IMR-90 (cell line): ENCODE data around the gene RER1. TPM values are rescaled to one million over a fixed set of nuclear protein-coding genes. Genes with fewer than 3 reads are reported as not detected.

Source experiments
- ATAC-seq: fragments of 200-7000 bp; cut with Tn5 transposase; 2 replicates; pipeline ENCODE4 v1.9.1; 2020; ENCODE audit warnings: low read depth, mild to moderate bottlenecking, moderate library complexity
- BruUV-seq: library from RNA; stranded (reverse); fragments of 400-500 nt; replicated peaks from 2 replicates; lab custom pipeline; 2021; lab: Mats Ljungman, UMichigan
- CTCF ChIA-PET: fragments of 300-600 bp; formaldehyde crosslinking; extraction: SDS; loops from one replicate; lab custom pipeline; 2021; ENCODE audit warnings: antibody characterized with exemption; lab: Yijun Ruan, JAX
- POLR2A ChIA-PET: fragments of 300-600 bp; sonication (Branson Sonifier 250); formaldehyde crosslinking; loops from one replicate; lab custom pipeline; 2022; ENCODE audit warnings: antibody characterized with exemption; ENCODE audit not compliant: unreplicated experiment; lab: Charles Lee
- DNase-seq: peaks from one replicate; pipeline ENCODE4 v3.0.0; 2013
- H2AFZ ChIP-seq: replicated peaks from 2 replicates; pipeline ENCODE3; 2013; ENCODE audit warnings: low read length, mild to moderate bottlenecking; ENCODE audit not compliant: poor library complexity
- H2AK5ac ChIP-seq: 2 replicates; pipeline ENCODE4 v1.6.1; 2013; ENCODE audit warnings: low read depth, low read length, inconsistent platforms
- H2AK9ac ChIP-seq: replicated peaks from 2 replicates; pipeline ENCODE3; 2013; ENCODE audit warnings: mild to moderate bottlenecking, low read depth, low read length, moderate library complexity; ENCODE audit not compliant: poor library complexity
- H2BK120ac ChIP-seq: 2 replicates; pipeline ENCODE4 v1.6.1; 2013; ENCODE audit warnings: low read depth, low read length, inconsistent platforms
- H2BK15ac ChIP-seq: 3 replicates; pipeline ENCODE4 v1.6.1; 2013; ENCODE audit warnings: low read depth, low read length, inconsistent platforms
- H2BK20ac ChIP-seq: 2 replicates; pipeline ENCODE4 v1.6.1; 2013; ENCODE audit warnings: low read depth, mild to moderate bottlenecking, inconsistent platforms, low read length, moderate library complexity
- H2BK5ac ChIP-seq: 2 replicates; pipeline ENCODE4 v1.6.1; 2013; ENCODE audit warnings: mild to moderate bottlenecking, low read depth, low read length, inconsistent platforms; ENCODE audit not compliant: poor library complexity, severe bottlenecking
- H3K14ac ChIP-seq: replicated peaks from 2 replicates; pipeline ENCODE4 v1.6.1; 2013; ENCODE audit warnings: low read depth, low read length, inconsistent platforms
- H3K18ac ChIP-seq: 2 replicates; pipeline ENCODE4 v1.6.1; 2013; ENCODE audit warnings: low read depth, low read length, control low read depth
- H3K23ac ChIP-seq: 2 replicates; pipeline ENCODE4 v1.6.1; 2013; ENCODE audit warnings: low read depth, low read length, inconsistent platforms
- H3K27ac ChIP-seq: 2 replicates; pipeline ENCODE4 v1.5.1; 2013; ENCODE audit warnings: mild to moderate bottlenecking, control low read depth, low read length; ENCODE audit not compliant: insufficient read depth
- H3K27me3 ChIP-seq: 2 replicates; pipeline ENCODE4 v1.6.1; 2013; ENCODE audit warnings: low read length; ENCODE audit not compliant: control insufficient read depth, insufficient read depth
- H3K36me3 ChIP-seq: 2 replicates; pipeline ENCODE4 v1.6.1; 2013; ENCODE audit warnings: low read length, mixed read lengths; ENCODE audit not compliant: control insufficient read depth, insufficient read depth
- H3K4ac ChIP-seq: 2 replicates; pipeline ENCODE4 v1.6.1; 2013; ENCODE audit warnings: low read depth, low read length, inconsistent platforms
- H3K4me1 ChIP-seq: 2 replicates; pipeline ENCODE4 v1.6.1; 2013; ENCODE audit warnings: low read length, mixed read lengths; ENCODE audit not compliant: control insufficient read depth, insufficient read depth
- H3K4me2 ChIP-seq: 2 replicates; pipeline ENCODE4 v1.6.1; 2013; ENCODE audit warnings: low read depth, mild to moderate bottlenecking, control low read depth, low read length, moderate library complexity
- H3K4me3 ChIP-seq: 2 replicates; pipeline ENCODE4 v1.5.1; 2013; ENCODE audit warnings: low read depth, mild to moderate bottlenecking, control low read depth, low read length, moderate library complexity; ENCODE audit not compliant: insufficient read depth
- H3K56ac ChIP-seq: 2 replicates; pipeline ENCODE4 v1.6.1; 2013; ENCODE audit warnings: low read length, inconsistent platforms; ENCODE audit not compliant: insufficient read depth; ENCODE audit errors: extremely low read depth
- H3K79me1 ChIP-seq, 2 experiments: 2 replicates each; pipeline ENCODE4 v1.6.1; 2013; ENCODE audit warnings: low read length in 2 of 2, inconsistent platforms in 1 of 2, low read depth in 1 of 2
- H3K9ac ChIP-seq: 2 replicates; pipeline ENCODE4 v1.6.1; 2013; ENCODE audit warnings: low read depth, low read length, control low read depth
- H3K9me1 ChIP-seq: 2 replicates; pipeline ENCODE4 v1.6.1; 2013; ENCODE audit warnings: low read length, inconsistent platforms; ENCODE audit not compliant: insufficient read depth
- H3K9me3 ChIP-seq: 2 replicates; pipeline ENCODE4 v1.6.1; 2013; ENCODE audit warnings: low read length; ENCODE audit not compliant: control insufficient read depth, insufficient read depth
- H4K20me1 ChIP-seq: 2 replicates; pipeline ENCODE4 v1.6.1; 2013; ENCODE audit warnings: low read length, inconsistent platforms; ENCODE audit not compliant: insufficient read depth
- H4K5ac ChIP-seq: 2 replicates; pipeline ENCODE4 v1.6.1; 2013; ENCODE audit warnings: mild to moderate bottlenecking, low read depth, low read length, control low read depth
- H4K8ac ChIP-seq, 2 experiments: 2 replicates each; pipeline ENCODE4 v1.6.1; 2013; ENCODE audit warnings: low read depth in 2 of 2, low read length in 2 of 2, control low read depth in 1 of 2, inconsistent platforms in 1 of 2
- H4K91ac ChIP-seq: 2 replicates; pipeline ENCODE4 v1.6.1; 2013; ENCODE audit warnings: low read depth, low read length, inconsistent platforms; ENCODE audit not compliant: insufficient read depth
- BHLHE40 ChIP-seq: fragments of 150-350 bp; IDR thresholded peaks from 2 replicates; pipeline ENCODE4 v1.6.1; 2016; ENCODE audit warnings: mild to moderate bottlenecking, low read depth, low read length
- CEBPB ChIP-seq: IDR thresholded peaks from 2 replicates; pipeline ENCODE4 v1.6.1; 2012; ENCODE audit warnings: low read depth, low read length, improper control_type of control experiment
- CHD1 ChIP-seq: IDR thresholded peaks from 2 replicates; pipeline ENCODE4 v1.6.1; 2012; ENCODE audit warnings: low read depth, low read length, improper control_type of control experiment
- FOS ChIP-seq: fragments of 150-350 bp; IDR thresholded peaks from 2 replicates; pipeline ENCODE4 v1.6.1; 2016; ENCODE audit warnings: low read depth, low read length
- MAFK ChIP-seq: IDR thresholded peaks from 2 replicates; pipeline ENCODE4 v1.6.1; 2012; ENCODE audit warnings: low read depth, low read length, improper control_type of control experiment
- MAZ ChIP-seq: IDR thresholded peaks from 2 replicates; pipeline ENCODE4 v1.6.1; 2012; ENCODE audit warnings: low read depth, mild to moderate bottlenecking, low read length, improper control_type of control experiment, moderate library complexity, borderline replicate concordance
- MXI1 ChIP-seq: IDR thresholded peaks from 2 replicates; pipeline ENCODE4 v1.6.1; 2012; ENCODE audit warnings: low read depth, mild to moderate bottlenecking, low read length, moderate library complexity, borderline replicate concordance
- NFE2L2 ChIP-seq: fragments of 150-350 bp; IDR thresholded peaks from 2 replicates; pipeline ENCODE4 v1.6.1; 2016; ENCODE audit warnings: low read depth, mild to moderate bottlenecking, low read length
- POLR2A ChIP-seq: IDR thresholded peaks from 2 replicates; pipeline ENCODE4 v1.6.1; 2012; ENCODE audit warnings: mild to moderate bottlenecking, low read depth, low read length
- RAD21 ChIP-seq: IDR thresholded peaks from 2 replicates; pipeline ENCODE4 v1.6.1; 2012; ENCODE audit warnings: low read length, improper control_type of control experiment
- RCOR1 ChIP-seq: IDR thresholded peaks from 2 replicates; pipeline ENCODE4 v1.6.1; 2012; ENCODE audit warnings: mild to moderate bottlenecking, low read length, improper control_type of control experiment; ENCODE audit not compliant: insufficient replicate concordance
- RFX5 ChIP-seq: IDR thresholded peaks from 2 replicates; pipeline ENCODE4 v1.8.0; 2012; ENCODE audit warnings: low read depth, mild to moderate bottlenecking, low read length, moderate library complexity
- SMC3 ChIP-seq: fragments of 150-350 bp; IDR thresholded peaks from 2 replicates; pipeline ENCODE4 v1.6.1; 2016; ENCODE audit warnings: low read depth, mild to moderate bottlenecking, antibody characterized with exemption, low read length, moderate library complexity
- WGBS, 2 experiments: methylation state at CpG; one replicate each; pipeline versions ENCODE4 v1.1.5 to v1.1.7; 2013; ENCODE audit warnings: missing lambda C conversion rate in 2 of 2; ENCODE audit not compliant: insufficient read length in 1 of 2; ENCODE audit errors: extremely low coverage in 2 of 2; 5-methylcytosine and 5-hydroxymethylcytosine counted together
- dilution Hi-C: fragments of 300-500 bp; cut with HindIII; formaldehyde crosslinking; loops from one replicate; pipeline ENCODE4 v1.14.3; 2018; ENCODE audit warnings: low sequenced_read_pairs; ENCODE audit not compliant: unreplicated experiment
- in situ Hi-C: fragments of 300-500 bp; cut with MboI; formaldehyde crosslinking; loops from 3 replicates; pipeline ENCODE4 v1.14.3; 2019; ENCODE audit warnings: low sequenced_read_pairs, inconsistent platforms, mixed read lengths
- intact Hi-C: fragments of 100-400 bp; cut with micrococcal nuclease; formaldehyde crosslinking; loops from 2 replicates; pipeline ENCODE4 v1.10.0; 2022
- polyA plus RNA-seq, 3 experiments: library from polyadenylated mRNA; depleted of rRNA; stranded (reverse); fragments of >200 nt; gene quantifications; 2 replicates each; pipeline ENCODE4 v1.2.3, GENCODE V29; 2012; ENCODE audit warnings: low replicate concordance in 1 of 3
- total RNA-seq: library from RNA; depleted of rRNA; stranded (reverse); fragments of >200 nt; gene quantifications from 2 replicates; pipeline ENCODE4 v1.2.3, GENCODE V29; 2012
- TF ChIP-seq, protein P1 (sequence below): fragments of 150-350 bp; IDR thresholded peaks from 2 replicates; pipeline ENCODE4 v1.6.1; 2016; ENCODE audit warnings: low read depth, mild to moderate bottlenecking, low read length, moderate library complexity, borderline replicate concordance
- TF ChIP-seq, protein P2 (sequence below): fragments of 150-350 bp; IDR thresholded peaks from 2 replicates; pipeline ENCODE4 v1.6.1; 2017; ENCODE audit warnings: mild to moderate bottlenecking, antibody characterized with exemption, low read length, low read depth
- TF ChIP-seq, protein P3 (sequence below): conservative IDR thresholded peaks from 2 replicates; pipeline ENCODE4 v1.5.1; 2012; ENCODE audit warnings: mild to moderate bottlenecking, low read depth, low read length, improper control_type of control experiment

RER1 gene
- total and polyA plus RNA-seq, 2 of the 4 experiments (the other 2 are of a cell fraction), result 47.1 to 240 TPM

DNA sequence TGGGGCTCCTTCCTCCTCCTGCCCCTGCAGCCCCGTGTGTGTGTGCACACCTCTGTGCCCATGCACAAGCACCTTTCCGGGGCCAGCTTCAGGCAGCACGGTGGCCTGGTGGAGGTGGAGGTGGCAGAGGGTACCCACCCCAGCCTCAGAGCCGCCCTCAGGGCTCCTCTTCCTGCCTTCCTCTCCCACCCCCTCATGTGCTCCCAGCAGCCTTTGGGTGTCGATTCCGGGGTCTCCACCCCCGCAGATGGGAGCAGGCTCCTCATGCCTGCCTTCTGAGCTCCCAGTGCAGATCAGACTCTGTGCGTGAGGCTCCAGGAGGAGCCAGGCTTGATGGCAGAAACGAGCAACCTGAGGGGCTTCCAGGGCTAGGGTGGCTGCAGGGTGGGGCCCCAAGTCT lies 55.2 kb downstream of the RER1 start:
- no peak for DNase-seq
- Histone ChIP-seq H3K23ac (no peak overlapping the region), H3K27ac (no peak overlapping the region), H2BK5ac (no peak overlapping the region), H3K14ac (no peak overlapping the region), H4K20me1 (no peaks in the 10 kb centered on the region), H2BK120ac (peak overlapping the region; percentile 32; the same call in 1 of the 2 replicates), H3K56ac (no peak overlapping the region), H2AK5ac (no peak overlapping the region), H4K5ac (no peak overlapping the region), H4K91ac (no peak overlapping the region), H2BK15ac (no peak overlapping the region), H4K8ac (no peak overlapping the region), H3K4me2 (no peak overlapping the region), H3K4me3 (no peak overlapping the region), H3K9me3 (no peaks in the 10 kb centered on the region), H3K4ac (no peak overlapping the region), H3K79me1 (no peaks in the 10 kb centered on the region), H3K4me1 (peaks cover 11% of the 10 kb centered on the region), H2BK20ac (no peak overlapping the region), H2AK9ac (peak overlapping the region; percentile 89), H3K18ac (no peak overlapping the region), H3K9me1 (peaks cover 4% of the 10 kb centered on the region; the same call in 1 of the 2 replicates), H2AFZ (peak overlapping the region; percentile 68), H3K9ac (no peak overlapping the region), H3K27me3 (peaks cover 30% of the 10 kb centered on the region), H3K36me3 (no peaks in the 10 kb centered on the region)
- in situ Hi-C loops (loop anchor here (25.0 kb wide), 1 partner anchor 615 kb away; the partner anchor contains the start of gene PRDM16), dilution Hi-C loops (no loop called here), intact Hi-C loops (no loop called here)
- 60% methylated on average over 1 of the region's 9 CpGs; no CpG with 5 or more reads in 1 of the 2 experiments for WGBS, 2 experiments
- POLR2A ChIA-PET, result no interaction called here
- ATAC-seq, result no peak
- CTCF ChIA-PET, result interaction anchor here (0.8 to 0.9 kb wide), 2 partner anchors 17 to 102 kb away, joined by 3 read pairs; no protein-coding TSS in a partner anchor
- BruUV-seq, result no TSS peak
- no peak for TF ChIP-seq RAD21
- no peak for TF ChIP-seq SMC3
- no peak for TF ChIP-seq MAZ
- TF ChIP-seq, protein P1, sequence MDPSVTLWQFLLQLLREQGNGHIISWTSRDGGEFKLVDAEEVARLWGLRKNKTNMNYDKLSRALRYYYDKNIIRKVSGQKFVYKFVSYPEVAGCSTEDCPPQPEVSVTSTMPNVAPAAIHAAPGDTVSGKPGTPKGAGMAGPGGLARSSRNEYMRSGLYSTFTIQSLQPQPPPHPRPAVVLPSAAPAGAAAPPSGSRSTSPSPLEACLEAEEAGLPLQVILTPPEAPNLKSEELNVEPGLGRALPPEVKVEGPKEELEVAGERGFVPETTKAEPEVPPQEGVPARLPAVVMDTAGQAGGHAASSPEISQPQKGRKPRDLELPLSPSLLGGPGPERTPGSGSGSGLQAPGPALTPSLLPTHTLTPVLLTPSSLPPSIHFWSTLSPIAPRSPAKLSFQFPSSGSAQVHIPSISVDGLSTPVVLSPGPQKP, result no peak
- TF ChIP-seq BHLHE40, result no peak
- no peak for TF ChIP-seq MAFK
- no peak for TF ChIP-seq POLR2A
- TF ChIP-seq CEBPB, result no peak
- TF ChIP-seq, protein P2, sequence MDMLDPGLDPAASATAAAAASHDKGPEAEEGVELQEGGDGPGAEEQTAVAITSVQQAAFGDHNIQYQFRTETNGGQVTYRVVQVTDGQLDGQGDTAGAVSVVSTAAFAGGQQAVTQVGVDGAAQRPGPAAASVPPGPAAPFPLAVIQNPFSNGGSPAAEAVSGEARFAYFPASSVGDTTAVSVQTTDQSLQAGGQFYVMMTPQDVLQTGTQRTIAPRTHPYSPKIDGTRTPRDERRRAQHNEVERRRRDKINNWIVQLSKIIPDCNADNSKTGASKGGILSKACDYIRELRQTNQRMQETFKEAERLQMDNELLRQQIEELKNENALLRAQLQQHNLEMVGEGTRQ, result no peak
- TF ChIP-seq MXI1, result no peak
- no peak for TF ChIP-seq CHD1
- TF ChIP-seq FOS, result no peak
- TF ChIP-seq, protein P3, sequence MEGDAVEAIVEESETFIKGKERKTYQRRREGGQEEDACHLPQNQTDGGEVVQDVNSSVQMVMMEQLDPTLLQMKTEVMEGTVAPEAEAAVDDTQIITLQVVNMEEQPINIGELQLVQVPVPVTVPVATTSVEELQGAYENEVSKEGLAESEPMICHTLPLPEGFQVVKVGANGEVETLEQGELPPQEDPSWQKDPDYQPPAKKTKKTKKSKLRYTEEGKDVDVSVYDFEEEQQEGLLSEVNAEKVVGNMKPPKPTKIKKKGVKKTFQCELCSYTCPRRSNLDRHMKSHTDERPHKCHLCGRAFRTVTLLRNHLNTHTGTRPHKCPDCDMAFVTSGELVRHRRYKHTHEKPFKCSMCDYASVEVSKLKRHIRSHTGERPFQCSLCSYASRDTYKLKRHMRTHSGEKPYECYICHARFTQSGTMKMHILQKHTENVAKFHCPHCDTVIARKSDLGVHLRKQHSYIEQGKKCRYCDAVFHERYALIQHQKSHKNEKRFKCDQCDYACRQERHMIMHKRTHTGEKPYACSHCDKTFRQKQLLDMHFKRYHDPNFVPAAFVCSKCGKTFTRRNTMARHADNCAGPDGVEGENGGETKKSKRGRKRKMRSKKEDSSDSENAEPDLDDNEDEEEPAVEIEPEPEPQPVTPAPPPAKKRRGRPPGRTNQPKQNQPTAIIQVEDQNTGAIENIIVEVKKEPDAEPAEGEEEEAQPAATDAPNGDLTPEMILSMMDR, result no peak
- no peak for TF ChIP-seq RFX5
- no peak for TF ChIP-seq RCOR1
- no peak for TF ChIP-seq NFE2L2
